AG09319 (cell line): Measurements from ENCODE around the gene PCCB.

Experiments
- DNase-seq: peaks from one replicate; pipeline ENCODE4 v3.0.0-alpha.2; 2010; ENCODE audit warnings: low read depth; ENCODE audit errors: extremely low read depth
- CTCF ChIP-seq: IDR thresholded peaks from 2 replicates; pipeline ENCODE4 v1.5.1; 2011; ENCODE audit warnings: low read depth, mild to moderate bottlenecking, inconsistent platforms, low read length, moderate library complexity

PCCB gene

GRCh38 chr3:136336329-136337100, 86.4 kb downstream of the PCCB start:
- DNase-seq = no peak
- TF ChIP-seq CTCF = no peak

GRCh38 chr3:136343446-136343845, 93.3 kb downstream of the PCCB start:
- no peak for TF ChIP-seq CTCF
- no peak for DNase-seq

- TF ChIP-seq CTCF = no peak
- DNase-seq = peak; percentile 82
Observed at GRCh38 chr3:136343873-136344555, 93.9 kb downstream of the PCCB start.

GRCh38 chr3:136346486-136346885, 96.3 kb downstream of the PCCB start:
- DNase-seq = no peak
- no peak for TF ChIP-seq CTCF

- DNase-seq = peak; percentile 89
- TF ChIP-seq CTCF = no peak
Observed at GRCh38 chr3:136350132-136350531, 100.0 kb downstream of the PCCB start.

GRCh38 chr3:136350557-136350956, 100.4 kb downstream of the PCCB start:
- no peak for TF ChIP-seq CTCF
- no peak for DNase-seq

GRCh38 chr3:136351351-136351750, 101.2 kb downstream of the PCCB start:
- DNase-seq = no peak
- no peak for TF ChIP-seq CTCF
